Hematopoietic multipotent progenitor cell treated with erythropoietin and hydrocortisone succinate and interleukin-3 and kit ligand, for 15 days (in vitro differentiated cells): ENCODE results near the gene DIP2C.

ENCODE experiments used
- DNase-seq: peaks from one replicate; pipeline ENCODE4 v3.0.0-alpha.2; 2015; ENCODE audit warnings: low spot score

DIP2C gene

DNA sequence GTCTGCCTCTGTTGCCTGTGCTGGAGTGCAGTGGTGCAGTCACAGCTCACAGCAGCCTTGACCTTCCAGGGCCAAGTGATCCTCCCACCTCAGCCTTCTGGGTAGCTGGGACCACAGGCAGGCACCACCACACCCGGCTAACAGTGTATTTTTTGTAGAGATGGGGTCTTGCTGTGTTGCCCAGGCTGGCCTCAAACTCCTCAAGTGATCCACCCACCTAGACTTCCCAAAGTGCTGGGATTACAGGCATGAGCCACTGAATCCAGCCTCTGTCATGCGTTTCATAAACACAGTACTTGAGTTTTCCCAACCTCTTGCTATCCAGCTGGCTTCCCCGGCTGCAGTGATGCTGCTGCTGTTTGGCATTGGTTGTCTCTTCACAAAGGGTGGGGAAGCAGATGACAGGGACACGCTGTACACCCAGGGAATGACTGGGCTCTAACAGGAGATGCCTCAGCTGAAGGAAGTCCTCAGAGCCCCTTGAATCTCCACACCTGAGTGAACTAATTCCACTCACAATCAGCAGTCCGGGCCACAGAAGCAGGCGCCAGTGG is 191.5 kb downstream of the DIP2C start:
- DNase-seq: no peak

DNA sequence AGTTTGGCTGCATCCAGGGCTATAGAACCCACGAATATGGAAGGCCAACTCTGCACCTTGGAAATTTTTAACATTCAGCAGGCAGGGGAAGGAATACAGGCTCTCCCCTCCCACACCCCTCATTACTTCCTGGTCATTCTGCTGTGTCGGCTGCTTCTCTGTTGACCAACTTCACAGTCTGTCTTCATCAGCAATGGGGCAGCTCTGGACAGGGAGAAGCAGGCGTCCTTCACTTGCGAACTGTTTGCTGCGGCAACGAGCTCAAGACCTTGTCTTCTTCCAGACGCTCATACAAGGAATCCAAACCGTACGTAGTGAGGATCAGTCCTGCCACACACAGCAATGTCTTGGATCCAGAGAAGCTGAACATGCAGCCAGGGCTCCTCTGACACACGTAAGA is 192.2 kb downstream of the DIP2C start:
- DNase-seq: no peak

DNA sequence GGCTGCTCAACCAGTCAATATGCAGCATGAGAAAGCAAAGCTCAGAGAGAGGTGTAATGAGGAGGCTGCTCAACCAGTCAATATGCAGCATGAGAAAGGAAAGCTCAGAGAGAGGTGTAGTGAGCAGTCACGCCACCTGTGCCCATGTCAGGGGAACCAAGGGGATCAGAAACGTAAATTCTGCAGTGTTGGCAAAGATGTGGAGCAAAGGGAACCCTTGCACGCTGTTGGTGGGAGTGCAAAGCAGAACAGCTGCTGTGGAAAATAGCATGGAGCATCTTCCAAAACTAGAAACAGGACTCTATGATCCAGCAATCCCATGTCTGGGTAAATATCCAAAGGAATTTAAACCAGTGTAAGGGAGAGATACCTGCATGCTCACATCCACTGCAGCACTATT is 194.9 kb downstream of the DIP2C start:
- no peak for DNase-seq

DNA sequence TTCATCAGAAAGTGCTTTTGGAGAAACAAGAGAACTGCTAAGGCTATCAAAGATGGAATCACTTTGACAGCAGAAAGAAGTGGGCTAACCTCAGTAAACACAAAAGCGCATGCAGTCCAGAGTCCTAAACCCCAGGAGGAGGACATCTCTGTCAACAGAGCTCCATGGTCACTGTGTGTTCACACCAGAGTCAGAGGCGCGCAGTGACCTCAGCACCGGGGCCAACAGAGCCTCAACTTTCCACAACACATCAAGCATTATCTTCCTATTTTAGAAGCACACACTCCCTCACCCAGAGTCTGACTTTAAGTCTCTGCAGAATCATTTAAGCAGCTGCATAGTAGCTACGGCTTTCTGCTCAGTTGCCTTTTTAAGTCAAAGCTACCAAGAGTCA is 195.3 kb downstream of the DIP2C start:
- DNase-seq: no peak

DNA sequence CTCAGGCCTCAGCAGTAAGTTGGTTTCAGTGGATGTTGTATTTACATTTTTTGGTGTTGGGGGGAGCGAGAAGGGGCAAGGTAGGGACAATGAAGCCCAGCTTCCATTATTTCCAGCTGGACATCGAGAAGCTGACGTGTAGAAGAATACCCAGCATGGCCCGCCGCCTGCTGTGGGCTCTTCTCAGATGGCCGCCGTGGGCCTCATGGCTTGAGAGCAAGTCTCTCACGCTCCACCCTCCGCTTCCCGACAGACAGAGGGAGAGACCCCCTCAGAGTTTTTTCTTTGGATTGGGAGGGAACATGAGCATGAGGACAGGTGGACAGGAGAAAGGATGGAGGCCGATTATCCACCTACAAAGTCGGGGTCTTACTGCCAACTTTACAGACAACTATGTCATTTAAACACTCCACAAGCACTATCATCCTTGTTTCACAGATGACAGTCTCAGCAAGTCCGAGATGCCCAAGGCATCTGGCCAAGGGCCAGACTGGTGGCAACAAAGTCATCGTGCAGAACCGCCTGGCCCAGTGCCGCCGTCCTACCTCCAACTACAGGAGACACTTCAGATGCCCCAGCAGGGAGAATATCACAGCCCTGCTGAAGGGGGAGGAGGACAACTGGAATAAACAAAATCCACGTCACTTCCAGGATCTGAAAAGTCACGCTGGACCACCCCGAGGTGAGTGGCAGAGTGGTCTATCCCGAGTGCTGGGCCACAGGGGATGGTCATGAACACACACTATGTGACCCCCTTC is 195.9 kb downstream of the DIP2C start:
- DNase-seq: no peak

DNA sequence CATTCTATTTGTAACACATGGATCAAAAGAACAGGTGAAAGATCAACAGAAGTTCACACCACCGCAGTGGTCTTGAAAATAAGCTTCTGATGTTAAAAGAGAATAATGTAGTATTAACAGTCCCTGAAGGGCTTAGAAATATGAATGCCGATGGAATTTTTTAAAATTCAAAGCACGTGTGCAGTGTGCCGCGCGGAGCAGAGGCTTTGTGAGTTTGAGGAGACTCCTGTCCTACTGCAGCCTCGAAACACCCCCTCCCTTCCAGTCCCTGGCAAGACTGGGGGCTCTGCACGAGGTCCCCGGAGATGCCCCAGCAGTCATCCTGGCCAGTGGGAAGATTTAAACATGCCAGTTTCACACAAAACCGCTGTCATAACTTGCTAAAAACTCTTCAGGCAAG is 196.6 kb downstream of the DIP2C start:
- DNase-seq: no peak

DNA sequence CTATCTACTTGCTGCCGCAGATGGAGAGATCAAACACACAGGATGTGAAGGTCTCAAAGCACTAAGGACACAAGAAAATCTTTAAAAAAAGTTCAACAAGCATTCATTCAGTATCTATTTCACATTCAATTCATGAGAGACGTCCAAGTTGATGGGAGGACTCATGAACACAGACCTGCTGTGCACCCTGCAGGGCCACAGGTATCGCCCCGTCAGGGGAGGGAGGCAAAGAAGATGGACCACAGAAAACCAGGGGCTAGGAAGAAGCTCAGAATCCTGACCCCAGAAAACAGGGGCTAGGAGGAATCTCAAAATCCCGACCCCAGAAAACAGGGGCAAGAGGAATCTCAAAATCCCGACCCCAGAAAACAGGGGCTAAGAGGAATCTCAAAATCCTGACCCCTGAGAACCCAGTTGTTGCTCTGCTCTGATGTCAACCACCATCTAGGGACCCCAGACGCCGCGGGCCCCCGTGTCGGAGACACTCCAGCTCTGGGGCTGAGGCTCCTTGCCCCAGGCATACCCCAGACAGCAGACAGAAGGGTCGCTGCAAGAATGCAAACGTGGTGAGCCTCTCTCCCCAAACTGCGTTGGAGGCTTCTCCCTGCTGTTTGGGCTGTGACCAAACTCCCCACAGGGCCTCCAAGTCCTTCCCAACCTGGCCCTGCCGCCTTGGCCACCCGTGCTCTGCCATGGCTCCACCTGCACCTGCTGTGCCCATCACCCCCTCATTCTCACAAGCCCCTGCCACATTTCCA is 197.6 kb downstream of the DIP2C start:
- no peak for DNase-seq

DNA sequence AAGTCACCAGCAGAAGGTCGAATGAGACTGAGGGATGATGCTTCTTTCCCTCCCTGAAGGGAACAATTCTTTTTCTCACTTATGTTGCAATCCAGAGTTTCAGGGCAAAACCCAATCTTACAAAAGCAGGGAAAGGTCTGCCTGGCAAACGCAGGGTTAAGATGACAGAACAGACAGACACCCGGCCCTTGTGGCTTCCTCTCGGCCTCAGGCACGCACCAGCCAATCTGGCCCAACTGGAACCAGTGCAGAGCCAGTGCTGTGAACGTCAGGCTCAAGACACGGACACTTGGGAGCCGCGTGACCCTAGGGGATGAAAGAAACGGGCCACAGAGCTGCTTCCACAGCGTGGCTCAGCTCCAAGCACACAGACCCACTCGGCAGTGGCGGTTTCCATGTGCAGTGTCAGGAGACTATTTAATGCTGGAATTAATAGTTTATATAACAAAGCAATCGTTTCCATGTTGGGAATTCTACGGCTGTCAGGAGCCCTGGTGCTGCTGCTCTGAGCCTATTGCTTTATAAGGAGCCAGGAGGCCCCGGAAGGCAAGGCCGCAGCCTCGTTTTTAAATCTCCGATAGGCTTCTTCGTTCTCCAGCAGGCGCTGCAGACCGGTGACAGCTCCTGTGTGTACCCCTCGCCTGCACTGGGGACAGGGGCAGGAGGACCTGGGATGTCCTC is 198.4 kb downstream of the DIP2C start:
- no peak for DNase-seq

DNA sequence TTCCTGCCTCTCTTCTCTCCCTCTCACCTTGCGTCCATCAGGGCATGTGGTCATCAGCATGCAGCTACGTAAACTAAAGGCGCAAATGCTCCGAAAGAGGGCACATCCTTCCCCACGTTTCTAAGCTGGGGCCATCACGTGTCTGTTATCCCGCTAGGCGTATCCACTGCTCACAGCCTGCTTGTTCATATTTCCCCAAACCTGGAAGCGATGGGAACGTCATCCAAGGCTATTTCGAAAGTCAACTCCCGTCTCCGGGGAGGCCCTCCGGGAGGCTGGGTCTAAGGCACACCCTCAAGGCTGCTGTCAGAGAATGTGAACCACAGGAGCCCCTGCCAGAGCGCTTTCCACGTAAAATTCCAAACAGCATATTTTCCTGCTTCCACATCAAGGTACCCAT is 199.2 kb downstream of the DIP2C start:
- DNase-seq: no peak

DNA sequence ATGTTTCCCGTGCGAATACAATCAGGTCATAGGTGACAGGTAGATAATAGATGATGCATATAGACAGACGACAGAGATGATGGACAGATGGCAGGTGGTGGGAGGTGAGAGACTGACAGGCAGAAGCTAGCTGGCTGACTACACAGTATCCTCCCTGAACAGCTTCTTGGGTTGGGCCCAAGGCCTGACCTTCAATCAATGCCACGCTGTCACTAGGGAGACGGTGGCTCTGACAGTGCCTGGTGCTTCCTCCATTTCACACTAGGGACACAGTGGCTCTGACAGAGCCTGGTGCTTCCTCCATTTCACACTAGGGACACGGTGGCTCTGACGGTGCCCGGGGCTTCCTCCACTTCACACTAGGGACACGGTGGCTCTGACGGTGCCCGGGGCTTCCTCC is 200.1 kb downstream of the DIP2C start:
- no peak for DNase-seq

DNA sequence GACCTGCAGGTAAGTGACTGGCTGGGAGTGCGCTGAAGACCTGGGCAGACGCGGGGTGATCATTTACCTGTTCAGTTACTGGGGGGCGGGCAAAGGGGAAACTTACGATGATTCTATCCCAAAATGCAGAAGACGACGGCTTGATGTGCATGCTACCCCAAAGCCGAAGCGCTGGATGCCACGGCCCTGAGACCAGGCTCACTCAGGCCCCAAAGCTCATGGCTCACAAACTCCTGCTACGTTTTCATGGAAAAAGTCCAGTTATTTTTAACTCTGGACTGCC is 200.6 kb downstream of the DIP2C start:
- no peak for DNase-seq

DNA sequence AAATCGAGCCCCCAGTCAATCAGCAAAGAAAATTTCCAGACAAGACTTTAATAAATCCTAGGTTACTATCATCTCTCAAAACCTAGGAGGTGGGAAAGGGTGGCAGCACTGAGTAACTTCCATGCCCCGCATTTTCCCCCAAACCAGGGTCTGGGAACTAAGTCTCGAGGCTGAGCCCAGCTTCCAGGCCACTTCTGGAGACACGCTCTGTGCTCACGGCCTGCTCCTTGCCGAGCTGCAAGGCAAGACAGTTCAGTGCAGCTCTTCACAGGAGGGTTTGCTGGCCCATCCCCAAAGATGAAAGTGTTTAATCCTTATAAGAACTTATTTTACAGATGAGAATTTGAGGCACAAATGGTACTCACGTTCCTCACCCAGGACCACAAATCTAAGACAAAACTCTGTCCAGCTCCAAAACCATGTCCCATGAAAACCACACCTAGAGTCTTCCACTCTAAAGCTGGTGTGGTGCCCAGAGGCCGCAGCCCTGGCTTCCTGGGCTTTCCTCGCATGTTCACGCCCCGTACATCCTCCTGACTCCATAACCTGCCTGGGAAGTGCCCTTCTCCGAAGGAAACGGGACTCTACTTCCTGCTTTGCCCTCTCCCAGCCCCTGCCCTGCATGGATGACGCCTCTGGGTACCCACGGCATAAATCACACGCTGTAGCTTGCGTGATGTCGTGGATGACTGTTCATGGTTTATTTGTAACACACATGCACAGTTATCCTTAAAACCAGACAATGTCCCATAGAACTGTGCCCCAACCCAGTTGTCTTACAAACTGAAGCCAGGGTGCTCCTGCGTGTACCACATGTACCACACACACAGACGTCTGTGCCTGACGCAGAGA is 201.2 kb downstream of the DIP2C start:
- no peak for DNase-seq

DNA sequence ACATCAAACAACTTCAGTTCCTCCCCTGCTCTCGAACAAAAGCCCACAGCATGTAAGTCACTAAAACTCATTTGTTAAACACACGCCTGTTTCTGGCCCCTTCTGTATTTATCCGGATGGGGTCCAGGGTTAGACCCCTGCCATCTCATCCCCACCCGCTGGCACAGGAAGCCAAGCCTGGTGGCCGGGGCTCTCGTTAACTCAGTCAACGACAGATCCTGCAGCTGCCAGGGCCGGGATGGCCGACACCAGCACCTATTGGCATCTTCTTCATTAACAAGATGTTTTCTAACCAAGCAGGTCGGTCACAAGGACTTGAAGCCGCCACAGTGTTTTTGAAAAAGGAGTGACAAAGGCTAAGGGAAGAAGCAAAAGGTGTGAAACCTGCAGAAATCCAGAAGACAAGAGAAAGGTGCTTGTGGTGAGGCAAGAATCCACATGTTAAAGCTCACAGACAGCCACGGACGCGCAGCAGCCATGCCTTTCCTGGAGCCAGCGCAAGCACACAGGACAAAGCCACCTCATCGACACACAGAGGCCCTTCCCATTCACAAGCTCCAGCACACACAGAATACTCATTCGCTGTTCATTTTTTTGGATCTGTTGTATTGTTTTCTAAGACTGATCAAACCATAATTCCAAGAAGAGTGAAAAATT is 202.7 kb downstream of the DIP2C start:
- no peak for DNase-seq

DNA sequence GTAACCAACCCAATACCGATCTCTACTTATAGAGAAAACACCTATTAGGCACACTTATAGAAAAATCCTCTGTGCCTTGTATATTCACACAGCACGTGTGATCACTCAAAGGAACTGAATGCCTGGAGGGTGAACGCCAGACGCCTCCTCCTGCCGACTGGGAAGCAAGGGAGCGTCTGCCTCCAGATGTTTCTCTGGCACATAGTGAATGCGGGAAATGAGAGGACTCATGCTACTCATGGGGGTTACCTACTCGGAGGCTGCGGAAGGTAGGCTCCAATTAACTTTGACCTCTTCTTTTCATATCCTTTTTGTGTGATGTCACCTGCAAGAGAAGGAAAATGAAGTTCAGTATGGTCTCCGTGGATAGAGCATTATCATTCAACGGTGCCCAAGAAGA is 203.3 kb downstream of the DIP2C start:
- DNase-seq: no peak

DNA sequence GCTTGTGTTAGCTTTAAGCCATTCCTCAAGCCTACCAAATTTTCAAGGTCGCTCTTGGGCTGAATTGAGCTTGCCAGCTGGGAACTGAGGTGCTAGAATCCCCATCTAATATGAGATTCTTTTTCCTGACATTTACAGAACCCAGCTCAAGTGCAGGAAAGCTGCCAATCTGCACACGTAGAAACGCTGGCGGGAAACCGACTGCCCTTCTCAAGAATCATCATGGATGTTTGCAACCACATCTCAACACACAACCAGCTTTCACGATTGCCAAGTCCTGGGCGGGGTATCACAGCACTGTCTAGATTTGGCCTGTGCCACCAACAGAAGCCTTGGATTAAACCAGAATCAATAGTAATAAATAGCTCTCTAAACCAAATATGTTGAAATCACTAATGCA is 203.7 kb downstream of the DIP2C start:
- DNase-seq: no peak

DNA sequence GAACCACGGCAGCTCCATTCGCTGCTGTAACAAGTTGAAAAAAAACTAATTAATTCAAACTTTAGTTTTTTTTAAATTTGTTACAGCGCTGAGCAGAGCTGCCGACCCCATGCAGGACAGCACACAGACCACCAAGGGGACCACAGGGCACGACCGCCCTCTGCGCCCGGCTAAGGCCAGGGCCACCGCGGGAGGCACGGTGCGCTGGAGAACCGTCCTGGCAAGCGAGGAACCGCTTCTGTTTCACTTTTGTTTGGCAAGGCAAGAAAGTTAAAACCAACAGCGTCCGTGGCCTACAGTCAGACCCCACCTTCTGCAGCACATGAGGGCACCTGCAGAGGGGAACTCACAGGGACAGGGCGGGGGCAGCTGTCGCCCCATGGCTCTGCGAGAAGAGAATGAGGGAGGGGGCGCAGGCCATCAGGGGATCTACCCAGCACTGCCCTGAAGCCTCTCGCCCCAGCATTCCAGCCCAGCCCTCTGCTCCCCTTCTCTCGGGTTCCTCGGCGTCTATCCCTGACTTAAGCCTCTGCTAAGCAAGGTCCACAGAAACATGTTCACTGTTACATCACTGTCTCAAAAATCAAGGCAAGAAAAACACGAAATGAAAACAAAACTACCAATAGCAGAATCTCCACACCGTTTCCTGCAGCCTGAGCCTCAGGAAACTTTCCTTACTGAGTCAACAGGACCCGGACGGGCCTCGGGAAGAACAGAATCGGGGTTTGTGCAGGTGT is 204.4 kb downstream of the DIP2C start:
- no peak for DNase-seq

DNA sequence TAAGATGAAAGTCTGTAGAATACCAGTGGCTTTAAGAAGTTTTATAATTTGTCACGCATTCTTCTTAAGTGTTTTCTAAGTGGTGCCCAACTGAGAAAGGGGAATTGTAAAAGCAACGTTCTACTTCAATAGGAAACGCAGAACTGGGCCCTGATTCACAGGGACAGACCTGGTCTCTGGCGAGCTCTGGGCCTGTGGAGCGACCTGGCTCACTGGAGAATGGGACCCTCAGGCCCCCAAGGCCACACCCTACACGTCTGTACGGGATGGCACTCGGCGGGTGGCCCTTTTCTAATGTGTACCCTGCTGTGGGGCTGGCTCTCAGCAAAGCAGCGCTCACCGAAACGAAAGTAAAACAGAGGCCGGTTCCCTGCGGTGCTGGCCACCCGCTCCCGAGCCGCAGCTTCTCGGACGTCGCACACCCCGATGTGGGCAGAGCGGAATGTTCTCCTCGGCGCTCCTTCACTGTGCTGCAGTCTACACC is 205.0 kb downstream of the DIP2C start:
- DNase-seq: no peak

DNA sequence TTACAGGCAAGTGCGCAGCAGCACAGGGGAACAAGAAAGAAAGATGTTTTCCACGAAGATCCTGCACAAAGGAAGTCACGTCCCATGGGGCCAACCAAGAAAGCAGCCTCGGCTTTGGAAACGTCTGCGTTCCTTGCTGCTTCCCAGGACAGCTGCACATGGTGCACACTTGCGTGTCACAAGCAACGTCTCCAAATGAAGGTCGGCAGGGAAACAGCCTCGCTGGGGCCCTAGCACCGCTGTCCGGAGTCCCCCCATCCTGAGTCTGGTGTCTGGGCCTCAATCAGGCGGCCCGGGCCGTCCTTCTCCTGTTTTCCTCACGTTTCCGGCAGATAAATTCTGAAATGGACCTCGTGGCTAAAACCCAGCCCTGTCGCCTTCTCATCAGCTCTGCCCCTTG is 206.2 kb downstream of the DIP2C start:
- no peak for DNase-seq

DNA sequence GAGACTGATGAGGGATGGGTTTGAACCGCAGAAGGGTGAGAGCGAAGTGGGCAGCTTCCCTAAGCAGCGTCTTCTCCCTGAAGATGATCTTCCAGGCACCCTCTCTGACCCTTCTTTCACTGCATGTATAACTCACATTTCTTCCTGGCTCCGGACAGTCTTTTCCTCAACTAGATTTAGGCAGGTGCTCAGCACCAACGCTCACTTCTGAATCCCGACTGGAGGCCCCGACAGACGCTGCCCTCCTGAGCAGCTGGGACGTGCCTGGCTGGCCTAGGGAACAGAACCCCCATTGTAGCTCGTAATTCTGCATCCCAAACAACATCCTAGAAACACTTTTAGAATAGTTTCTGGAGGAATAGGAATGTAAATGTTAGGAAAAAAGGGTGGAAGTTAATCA is 206.6 kb downstream of the DIP2C start:
- DNase-seq: no peak

DNA sequence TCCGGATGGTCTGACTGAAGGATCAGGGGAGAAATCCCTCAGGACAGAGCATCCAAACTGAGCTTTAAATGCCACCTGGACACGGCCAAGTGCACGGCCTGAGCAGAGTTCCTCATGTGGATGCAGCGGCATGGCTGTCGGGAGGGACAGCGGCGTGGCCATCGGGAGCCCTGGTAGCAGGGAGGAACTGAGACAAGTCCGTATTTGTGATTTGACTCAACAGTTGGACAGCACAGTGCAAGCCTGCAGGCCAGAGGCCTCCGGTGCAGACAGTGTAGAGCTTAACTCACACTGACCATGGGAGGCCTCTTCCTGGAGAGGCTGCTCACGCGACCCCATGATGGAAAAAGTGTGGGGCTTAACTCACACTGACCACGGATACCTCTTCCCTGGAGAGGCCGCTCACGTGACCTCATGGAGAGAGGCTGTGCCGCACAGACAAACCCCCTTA is 207.4 kb downstream of the DIP2C start:
- no peak for DNase-seq

DNA sequence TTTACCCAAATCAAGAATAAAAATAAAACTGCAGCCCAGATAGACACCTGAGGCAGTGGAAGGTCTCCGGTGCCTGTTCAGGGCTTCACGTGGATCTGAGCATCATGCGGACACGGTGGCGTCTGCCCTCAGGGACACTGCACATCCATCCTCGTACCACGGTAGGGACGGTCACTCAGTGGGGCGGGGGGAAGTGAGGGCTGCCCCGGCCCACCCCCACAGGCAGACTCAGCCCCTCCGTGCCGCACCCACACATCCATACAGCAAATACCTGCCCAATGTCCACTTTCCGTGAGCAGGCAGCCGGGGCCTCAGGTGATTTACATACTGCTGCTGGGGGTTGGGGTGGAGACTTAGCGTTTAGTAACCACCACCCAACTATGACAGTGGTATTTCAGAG is 207.8 kb downstream of the DIP2C start:
- no peak for DNase-seq
